Spleen (tissue), 11 donors: ENCODE measurements around the gene CSNK1D. TPM values are rescaled to one million over a fixed set of nuclear protein-coding genes. Genes with fewer than 3 reads are reported as not detected.
A peak's percentile ranks its signal among the peaks of the same experiment; 100 is the strongest.
"Not testable (repeated sequence)": the region's sequence is repeated elsewhere in the genome, so short reads cannot be mapped to it uniquely, and the experiment has no call there.

Experiments
- DNase-seq: peaks from one replicate; pipeline ENCODE4 v3.0.0-alpha.2; 2020
- H3K27ac ChIP-seq, 8 donors: fragments of 200-600 bp; sonication (generic) in 7 of 8; 1 replicate in 4 of 8; 2 replicates in 4 of 8; pipeline versions ENCODE4 v1.5.0 to v1.8.0; 2016 to 2021; ENCODE audit warnings: inconsistent platforms in 4 of 8, mild to moderate bottlenecking in 4 of 8, moderate library complexity in 1 of 8
- H3K27me3 ChIP-seq, 7 donors: fragments of 200-600 bp; sonication (generic) in 6 of 7; replicated peaks in 1 of 7; 1 replicate in 4 of 7; 2 replicates in 3 of 7; pipeline versions ENCODE4 v1.5.0 to v1.8.0; 2016 to 2021; ENCODE audit warnings: inconsistent platforms in 3 of 7, mild to moderate bottlenecking in 1 of 7
- H3K36me3 ChIP-seq, 6 donors: fragments of 200-600 bp; sonication (generic) in 5 of 6; 1 replicate in 4 of 6; 2 replicates in 2 of 6; pipeline versions ENCODE4 v1.5.0 to v1.8.0; 2016 to 2021; ENCODE audit warnings: inconsistent platforms in 2 of 6
- H3K4me1 ChIP-seq, 6 donors: fragments of 200-600 bp; sonication (generic) in 5 of 6; 1 replicate in 3 of 6; 2 replicates in 3 of 6; pipeline versions ENCODE4 v1.5.0 to v1.8.0; 2016 to 2021; ENCODE audit warnings: inconsistent platforms in 3 of 6
- H3K4me3 ChIP-seq, 8 donors: fragments of 200-600 bp; sonication (generic) in 7 of 8; 1 replicate in 4 of 8; 2 replicates in 4 of 8; pipeline versions ENCODE4 v1.5.0 to v1.8.0; 2016 to 2021; ENCODE audit warnings: inconsistent platforms in 4 of 8, mild to moderate bottlenecking in 4 of 8, moderate library complexity in 2 of 8
- H3K9me3 ChIP-seq, 8 donors: fragments of 200-600 bp; sonication (generic) in 7 of 8; 1 replicate in 4 of 8; 2 replicates in 4 of 8; pipeline versions ENCODE4 v1.5.0 to v1.8.0; 2016 to 2021; ENCODE audit warnings: inconsistent platforms in 4 of 8
- POLR2A ChIP-seq, 3 donors: fragments of 450-650 bp; IDR thresholded peaks; one replicate each; pipeline ENCODE4 v1.5.1; 2017; ENCODE audit warnings: antibody characterized with exemption in 3 of 3, mild to moderate bottlenecking in 1 of 3
- POLR2AphosphoS5 ChIP-seq, 3 donors: sonication (generic); formaldehyde crosslinking; IDR thresholded peaks; one replicate each; pipeline ENCODE4 v1.5.1; 2017; ENCODE audit warnings: antibody characterized with exemption in 3 of 3
- WGBS, 5 donors: extraction: QIAGEN DNeasy Blood & Tissue Kit in 3 of 5; methylation state at CpG; one replicate each; pipeline versions ENCODE4 v1.1.5 to v1.1.7; 2013 to 2018; 5-methylcytosine and 5-hydroxymethylcytosine counted together
- intact Hi-C: fragments of 100-400 bp; cut with DNase I; formaldehyde crosslinking; loops from one replicate; pipeline ENCODE4 v1.15.0; 2023; ENCODE audit warnings: low total_unique reads
- polyA plus RNA-seq, 3 donors: library from polyadenylated mRNA; stranded (reverse); fragments of 200-250 nt; gene quantifications; one replicate each; pipeline ENCODE4 v1.2.1, GENCODE V29; 2013
- total RNA-seq, 7 donors: library from RNA; depleted of rRNA in 3 of 7; stranded (reverse); fragments of >200 nt in 3 of 7; fragmentation: NEBNext Ultra II Directional in 4 of 7; extraction: Animal tissue kit (Norgen Biotek cat#: 25700) in 4 of 7; gene quantifications; one replicate each; pipeline versions ENCODE4 v1.1.0 to v1.2.1, GENCODE V29; 2016 to 2021
- TF ChIP-seq, protein P1 (sequence below), 11 experiments: fragments of 200-600 bp in 7 of 11; fragments of 450-650 bp in 4 of 11; sonication (generic) in 4 of 11; IDR thresholded peaks in 8 of 11; conservative IDR thresholded peaks in 3 of 11; 1 replicate in 7 of 11; 2 replicates in 4 of 11; pipeline versions ENCODE4 v1.4.0 to v1.8.0; 2016 to 2021; ENCODE audit warnings: antibody characterized with exemption in 11 of 11, inconsistent platforms in 4 of 11, mild to moderate bottlenecking in 1 of 11
- donor health status: healthy with polysubstance abuse.
- donor health status: DM: no; HTN: no; CAD: no; lungs with moderate emphysema.
- donor health status: DM: no; HTN: no; CAD: no.
- donor health status: Bipolar disorder and iron deficiency.
- donor health status: healthy.
- donor health status: DM: no; HTN: no; CAD: no.
- donor health status: DM: yes; HTN: yes; CAD: no.

CSNK1D gene
- total and polyA plus RNA-seq, 10 donors: 46.5 to 216 (median 119) TPM

DNA sequence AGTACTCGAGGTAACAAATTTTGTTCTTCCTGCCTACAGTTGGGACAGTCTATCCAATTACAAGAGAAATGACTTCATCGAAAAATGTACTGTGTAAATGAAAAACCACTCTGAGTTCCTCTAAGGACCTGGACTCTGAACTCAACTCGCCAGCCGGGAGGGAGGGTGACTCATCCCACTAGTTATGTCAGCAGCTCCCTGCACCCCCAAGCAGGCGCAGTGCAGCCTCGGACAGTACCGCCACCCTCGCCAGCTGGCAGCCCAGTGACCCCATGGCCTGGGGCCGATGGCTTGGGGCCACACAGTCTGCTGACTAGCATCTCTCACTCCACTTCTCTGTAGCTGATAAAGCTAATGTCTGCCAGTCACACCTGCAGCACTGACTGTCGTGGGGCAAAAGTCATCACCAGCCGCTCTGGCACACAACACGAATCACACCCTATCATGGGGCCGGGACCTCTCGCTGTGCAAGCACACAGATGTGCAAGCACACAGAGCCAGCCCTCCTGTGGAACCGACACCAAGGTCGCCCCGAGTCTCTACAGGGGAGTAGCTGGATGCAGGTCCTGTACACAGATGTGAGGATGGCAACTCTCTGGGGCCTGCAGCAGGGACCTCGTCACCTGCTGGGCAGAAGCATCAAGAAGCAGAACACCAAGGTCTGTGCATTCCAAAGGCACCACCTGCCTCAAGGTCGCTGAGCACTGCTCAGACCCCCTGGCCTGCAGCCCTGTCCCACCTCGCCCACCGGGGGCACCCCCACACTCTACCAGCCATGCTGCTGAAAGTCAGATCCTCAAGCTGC lies 5.7 kb downstream of the CSNK1D start:
- Histone ChIP-seq H3K27me3 (no peaks in the 10 kb centered on the region), H3K27ac (peak overlapping the region; percentile 24 to 100 (median 78)), H3K9me3 (no peaks in the 10 kb centered on the region), H3K36me3 (peaks cover 7 to 93% (median 60%) of the 10 kb centered on the region in 6 donors), H3K4me3 (peak overlapping the region in 1 of 8 donors; percentile 45), H3K4me1 (peaks cover 53 to 95% (median 69%) of the 10 kb centered on the region in 6 donors)
- intact Hi-C loops: no loop called here
- TF ChIP-seq POLR2AphosphoS5 (IDR thresholded peaks at IDR 0.05) (peak; percentile 69 to 88 (median 74)), POLR2A (IDR thresholded peaks at IDR 0.05) (no peak)
- TF ChIP-seq, protein P1, sequence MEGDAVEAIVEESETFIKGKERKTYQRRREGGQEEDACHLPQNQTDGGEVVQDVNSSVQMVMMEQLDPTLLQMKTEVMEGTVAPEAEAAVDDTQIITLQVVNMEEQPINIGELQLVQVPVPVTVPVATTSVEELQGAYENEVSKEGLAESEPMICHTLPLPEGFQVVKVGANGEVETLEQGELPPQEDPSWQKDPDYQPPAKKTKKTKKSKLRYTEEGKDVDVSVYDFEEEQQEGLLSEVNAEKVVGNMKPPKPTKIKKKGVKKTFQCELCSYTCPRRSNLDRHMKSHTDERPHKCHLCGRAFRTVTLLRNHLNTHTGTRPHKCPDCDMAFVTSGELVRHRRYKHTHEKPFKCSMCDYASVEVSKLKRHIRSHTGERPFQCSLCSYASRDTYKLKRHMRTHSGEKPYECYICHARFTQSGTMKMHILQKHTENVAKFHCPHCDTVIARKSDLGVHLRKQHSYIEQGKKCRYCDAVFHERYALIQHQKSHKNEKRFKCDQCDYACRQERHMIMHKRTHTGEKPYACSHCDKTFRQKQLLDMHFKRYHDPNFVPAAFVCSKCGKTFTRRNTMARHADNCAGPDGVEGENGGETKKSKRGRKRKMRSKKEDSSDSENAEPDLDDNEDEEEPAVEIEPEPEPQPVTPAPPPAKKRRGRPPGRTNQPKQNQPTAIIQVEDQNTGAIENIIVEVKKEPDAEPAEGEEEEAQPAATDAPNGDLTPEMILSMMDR (IDR thresholded peaks at IDR 0.05 in 8 of 11, conservative IDR thresholded peaks at IDR 0.05 in 3 of 11): no peak
- 36 to 65% (median 54%) methylated on average over 10 to 21 of the region's 21 CpGs for WGBS, 5 donors
- DNase-seq: peak; percentile 86

DNA sequence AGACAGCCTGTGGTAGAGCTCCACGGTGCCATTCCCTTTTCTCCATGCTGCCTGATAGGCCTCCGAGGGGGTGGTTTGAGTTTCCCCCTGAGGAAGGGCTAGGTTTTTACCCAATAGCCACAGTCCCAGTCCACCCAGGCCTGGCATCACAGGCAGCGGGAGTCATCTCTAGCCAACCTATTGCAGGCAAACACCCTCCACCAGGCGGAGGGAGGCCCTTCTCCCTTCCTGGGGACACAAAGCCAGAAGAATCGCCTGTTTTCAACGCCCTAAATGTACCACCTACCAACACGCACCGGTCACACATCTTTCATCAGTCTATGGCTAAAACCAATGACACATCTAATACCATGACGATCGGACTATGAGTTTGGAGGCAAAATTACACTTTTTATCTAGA lies 7.4 kb downstream of the CSNK1D start:
- DNase-seq: no peak
- Histone ChIP-seq H3K27ac (peak overlapping the region in 4 of 8 donors; percentile 80 to 100 (median 99)), H3K4me1 (peaks cover 42 to 95% (median 61%) of the 10 kb centered on the region in 6 donors), H3K36me3 (peaks cover 7 to 99% (median 68%) of the 10 kb centered on the region in 6 donors), H3K27me3 (no peaks in the 10 kb centered on the region), H3K9me3 (no peaks in the 10 kb centered on the region), H3K4me3 (no peak overlapping the region)
- 91 to 93% (median 92%) methylated on average over 10 of the region's 10 CpGs for WGBS, 5 donors
- TF ChIP-seq POLR2AphosphoS5 (IDR thresholded peaks at IDR 0.05) (no peak), POLR2A (IDR thresholded peaks at IDR 0.05) (no peak)
- TF ChIP-seq, protein P1 (IDR thresholded peaks at IDR 0.05 in 8 of 11, conservative IDR thresholded peaks at IDR 0.05 in 3 of 11): no peak
- intact Hi-C loops: no loop called here

DNA sequence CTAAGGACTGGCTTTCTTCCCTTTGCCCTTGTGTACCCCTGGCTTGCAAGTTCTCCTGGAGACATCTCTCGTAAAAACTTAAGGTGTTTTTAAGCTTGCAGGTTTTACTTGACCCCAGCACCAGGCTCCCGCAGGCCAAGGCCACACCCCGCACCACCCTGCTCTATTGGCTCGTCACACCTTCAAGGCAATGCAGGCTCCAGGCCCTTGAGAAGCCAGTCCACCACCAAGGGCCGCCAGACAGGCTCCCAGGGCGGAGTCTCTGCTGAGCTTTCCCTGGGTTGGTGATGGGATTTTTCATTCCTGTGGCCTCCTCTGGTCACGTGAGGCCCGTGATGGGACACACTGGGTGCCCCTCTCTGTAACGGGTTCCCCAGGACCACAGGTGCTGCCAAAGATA lies 9.9 kb downstream of the CSNK1D start:
- no peaks in the 10 kb centered on the region for H3K27me3 ChIP-seq
- H3K36me3 ChIP-seq: peaks cover 7 to 99% (median 72%) of the 10 kb centered on the region in 6 donors
- TF ChIP-seq, protein P1 (IDR thresholded peaks at IDR 0.05 in 8 of 11, conservative IDR thresholded peaks at IDR 0.05 in 3 of 11): no peak
- peak in 1 of 3 donors; percentile 36 for TF ChIP-seq POLR2AphosphoS5 (IDR thresholded peaks at IDR 0.05)
- peak overlapping the region in 1 of 8 donors; percentile 7 for H3K27ac ChIP-seq
- peaks cover 18 to 85% (median 36%) of the 10 kb centered on the region in 6 donors for H3K4me1 ChIP-seq
- H3K4me3 ChIP-seq: no peak overlapping the region
- H3K9me3 ChIP-seq: no peaks in the 10 kb centered on the region
- peak; percentile 63 for DNase-seq
- intact Hi-C loops: no loop called here
- 88 to 93% (median 91%) methylated on average over 9 of the region's 9 CpGs for WGBS, 5 donors

DNA sequence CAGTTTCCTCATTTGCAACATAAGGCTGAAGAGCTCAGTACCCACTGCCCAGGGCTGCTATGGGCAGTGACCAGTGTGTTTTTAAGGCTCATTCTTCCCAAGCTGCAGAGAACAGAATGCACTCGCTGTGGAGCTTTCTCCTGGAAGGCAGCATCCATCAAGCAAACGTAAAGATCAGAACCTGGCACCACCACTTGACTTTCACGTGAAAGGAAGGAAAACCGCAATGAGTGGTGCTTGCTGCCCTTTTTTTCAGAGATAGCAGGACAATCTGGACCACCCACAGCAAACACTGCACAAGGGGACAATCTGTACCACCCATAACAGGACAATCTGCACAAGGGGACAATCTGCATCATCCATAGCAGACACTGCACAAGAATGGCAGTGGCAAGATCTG lies 11.2 kb downstream of the CSNK1D start:
- WGBS, 5 donors: 56 to 77% (median 67%) methylated on average over 4 of the region's 4 CpGs
- no peaks in the 10 kb centered on the region for H3K9me3 ChIP-seq
- peaks cover 5 to 85% (median 26%) of the 10 kb centered on the region in 6 donors for H3K4me1 ChIP-seq
- peaks cover 7 to 100% (median 79%) of the 10 kb centered on the region in 6 donors for H3K36me3 ChIP-seq
- H3K27ac ChIP-seq: peak overlapping the region in 3 of 8 donors; percentile 1 to 24 (median 1)
- DNase-seq: no peak
- TF ChIP-seq, protein P1 (IDR thresholded peaks at IDR 0.05 in 8 of 11, conservative IDR thresholded peaks at IDR 0.05 in 3 of 11): no peak
- TF ChIP-seq POLR2AphosphoS5 (IDR thresholded peaks at IDR 0.05) (no peak), POLR2A (IDR thresholded peaks at IDR 0.05) (no peak)
- H3K4me3 ChIP-seq: no peak overlapping the region
- H3K27me3 ChIP-seq: no peaks in the 10 kb centered on the region
- intact Hi-C loops: no loop called here

DNA sequence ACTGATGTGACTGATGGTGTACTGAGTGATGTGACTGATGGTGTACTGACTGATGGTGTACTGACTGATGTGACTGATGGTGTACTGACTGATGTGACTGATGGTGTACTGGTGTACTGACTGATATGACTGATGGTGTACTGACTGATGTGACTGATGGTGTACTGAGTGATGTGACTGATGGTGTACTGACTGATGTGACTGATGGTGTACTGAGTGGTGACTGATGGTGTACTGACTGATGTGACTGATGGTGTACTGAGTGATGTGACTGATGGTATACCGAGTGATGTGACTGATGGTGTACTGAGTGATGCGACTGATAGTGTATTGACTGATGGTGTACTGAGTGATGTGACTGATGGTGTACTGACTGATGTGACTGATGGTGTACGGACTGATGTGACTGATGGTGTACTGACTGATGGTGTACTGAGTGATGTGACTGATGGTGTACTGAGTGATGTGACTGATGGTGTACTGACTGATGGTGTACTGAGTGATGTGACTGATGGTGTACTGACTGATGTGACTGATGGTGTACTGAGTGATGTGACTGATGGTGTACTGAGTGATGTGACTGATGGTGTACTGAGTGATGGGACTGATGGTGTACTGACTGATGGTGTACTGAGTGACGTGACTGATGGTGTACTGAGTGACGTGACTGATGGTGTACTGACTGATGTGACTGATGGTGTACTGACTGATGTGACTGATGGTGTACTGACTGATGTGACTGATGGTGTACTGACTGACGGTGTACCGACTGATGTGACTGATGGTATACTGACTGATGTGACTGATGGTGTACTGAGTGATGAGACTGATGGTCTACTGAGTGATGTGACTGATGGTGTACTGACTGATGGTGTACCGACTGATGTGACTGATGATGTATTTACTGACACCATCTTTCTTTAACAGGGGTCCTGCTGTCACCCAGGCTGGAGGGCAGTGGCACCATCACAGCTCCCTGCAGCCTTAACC lies 13.2 kb downstream of the CSNK1D start:
- intact Hi-C loops, H3K27ac ChIP-seq, H3K9me3 ChIP-seq, H3K27me3 ChIP-seq, H3K4me3 ChIP-seq, DNase-seq: not testable (repeated sequence)
- 90 to 96% (median 94%) methylated on average over 8 of the region's 8 CpGs for WGBS, 5 donors
- Histone ChIP-seq H3K4me1 (peaks cover 0 to 77% (median 12%) of the 10 kb centered on the region in 6 donors), H3K36me3 (peaks cover 2 to 100% (median 84%) of the 10 kb centered on the region in 6 donors)
